SK-N-SH (cell line): Measurements from ENCODE around the gene PEX1.

Experiments
- CTCF ChIP-seq: fragments of 200-600 bp; sonication (generic); IDR thresholded peaks from 2 replicates; pipeline ENCODE4 v1.6.1; 2017; ENCODE audit warnings: antibody characterized with exemption, mild to moderate bottlenecking, moderate library complexity
- EP300 ChIP-seq, 2 experiments: IDR thresholded peaks; 2 replicates each; pipeline versions ENCODE4 v1.4.0 to v1.6.1; 2012; ENCODE audit warnings: borderline replicate concordance in 1 of 2, low read depth in 1 of 2, low read length in 1 of 2
- JUND ChIP-seq: IDR thresholded peaks from 2 replicates; pipeline ENCODE4 v1.4.0; 2012
- MAX ChIP-seq: IDR thresholded peaks from 2 replicates; pipeline ENCODE4 v1.4.0; 2012; ENCODE audit warnings: low read depth
- POLR2AphosphoS5 ChIP-seq: IDR thresholded peaks from 2 replicates; pipeline ENCODE4 v1.6.1; 2012; ENCODE audit warnings: low read depth, low read length
- SIN3A ChIP-seq: IDR thresholded peaks from 2 replicates; pipeline ENCODE4 v1.6.1; 2012; ENCODE audit warnings: low read depth, mild to moderate bottlenecking, low read length, moderate library complexity, borderline replicate concordance
- YY1 ChIP-seq: IDR thresholded peaks from 2 replicates; pipeline ENCODE4 v1.4.0; 2012; ENCODE audit warnings: low read depth, mild to moderate bottlenecking

- TF ChIP-seq EP300 (IDR thresholded peaks at IDR 0.05; ENCODE audit: borderline replicate concordance in 1 of 2, low read depth in 1 of 2, low read length in 1 of 2) (no peak), MAX (no peak), JUND (no peak), YY1 (no peak), CTCF (no peak), SIN3A (no peak), POLR2AphosphoS5 (no peak)
These were observed 90.3 kb downstream of the PEX1 start for GRCh38 chr7:92437956-92438491.
